Measurements from ENCODE around the gene SPRY2.

- TF ChIP-seq CTCF (IDR thresholded peaks at IDR 0.05; ENCODE audit: low read depth, low read length, poor library complexity, severe bottlenecking) (no peak), EZH2phosphoT487 (IDR thresholded peaks at IDR 0.05; ENCODE audit: borderline replicate concordance, low read length) (no peak)
Measured at GRCh38 chr13:80361883-80362327, 21.0 kb upstream of the SPRY2 start.
